Trophoblast cell (in vitro differentiated cells and primary cell): Measurements from ENCODE around the gene TAS1R1.
"Not testable (repeated sequence)": the region's sequence is repeated elsewhere in the genome, so short reads cannot be mapped to it uniquely, and the experiment has no call there.

Source experiments
- DNase-seq, 2 donors: peaks; one replicate each; pipeline ENCODE4 v3.0.0-alpha.2; 2016
- H2AFZ ChIP-seq: 2 replicates; pipeline ENCODE4 v1.6.1; 2013; ENCODE audit warnings: low read length, moderate library complexity, mild to moderate bottlenecking; ENCODE audit not compliant: insufficient read depth, poor library complexity
- H2AK5ac ChIP-seq: 2 replicates; pipeline ENCODE4 v1.6.1; 2013; ENCODE audit warnings: mild to moderate bottlenecking, low read length
- H2BK120ac ChIP-seq: 2 replicates; pipeline ENCODE4 v1.6.1; 2013; ENCODE audit warnings: low read length, mild to moderate bottlenecking, moderate library complexity; ENCODE audit not compliant: insufficient read depth, poor library complexity
- H2BK12ac ChIP-seq: 2 replicates; pipeline ENCODE4 v1.6.1; 2013; ENCODE audit warnings: mild to moderate bottlenecking, low read length, moderate library complexity
- H2BK5ac ChIP-seq: 2 replicates; pipeline ENCODE4 v1.6.1; 2013; ENCODE audit warnings: low read length, low read depth, moderate library complexity, mild to moderate bottlenecking; ENCODE audit not compliant: poor library complexity
- H3K14ac ChIP-seq: 2 replicates; pipeline ENCODE4 v1.6.1; 2013; ENCODE audit warnings: mild to moderate bottlenecking, low read length
- H3K18ac ChIP-seq: 2 replicates; pipeline ENCODE4 v1.6.1; 2013; ENCODE audit warnings: mild to moderate bottlenecking, low read length
- H3K23ac ChIP-seq: 2 replicates; pipeline ENCODE4 v1.6.1; 2013; ENCODE audit warnings: low read length
- H3K27ac ChIP-seq: 2 replicates; pipeline ENCODE4 v1.5.1; 2013; ENCODE audit warnings: low read depth, mild to moderate bottlenecking, inconsistent platforms, low read length, moderate library complexity
- H3K27me3 ChIP-seq: 2 replicates; pipeline ENCODE4 v1.6.1; 2013; ENCODE audit warnings: inconsistent platforms, mild to moderate bottlenecking, low read length, moderate library complexity; ENCODE audit not compliant: insufficient read depth
- H3K36me3 ChIP-seq, 2 experiments: 1 replicate in 1 of 2; 2 replicates in 1 of 2; pipeline ENCODE4 v1.6.1; 2013; ENCODE audit warnings: low read length in 2 of 2, mild to moderate bottlenecking in 2 of 2, moderate library complexity in 1 of 2; ENCODE audit not compliant: insufficient read depth in 2 of 2, control insufficient read depth in 1 of 2
- H3K4ac ChIP-seq: 2 replicates; pipeline ENCODE4 v1.6.1; 2013; ENCODE audit warnings: low read depth, mild to moderate bottlenecking, low read length, moderate library complexity
- H3K4me1 ChIP-seq, 2 experiments: 1 replicate in 1 of 2; 2 replicates in 1 of 2; pipeline ENCODE4 v1.6.1; 2013; ENCODE audit warnings: low read length in 2 of 2, mild to moderate bottlenecking in 2 of 2, moderate library complexity in 1 of 2; ENCODE audit not compliant: insufficient read depth in 2 of 2, control insufficient read depth in 1 of 2
- H3K4me2 ChIP-seq: 2 replicates; pipeline ENCODE4 v1.6.1; 2013; ENCODE audit warnings: inconsistent platforms, mild to moderate bottlenecking, low read length, moderate library complexity
- H3K4me3 ChIP-seq: 2 replicates; pipeline ENCODE4 v1.5.1; 2013; ENCODE audit warnings: mild to moderate bottlenecking, low read depth, low read length, inconsistent platforms
- H3K79me1 ChIP-seq: one replicate; pipeline ENCODE4 v1.6.1; 2013; ENCODE audit warnings: low read length
- H3K79me2 ChIP-seq: 2 replicates; pipeline ENCODE4 v1.6.1; 2013; ENCODE audit warnings: low read length, mild to moderate bottlenecking; ENCODE audit not compliant: control insufficient read depth, insufficient read depth, poor library complexity
- H3K9ac ChIP-seq: 2 replicates; pipeline ENCODE4 v1.6.1; 2013; ENCODE audit warnings: mild to moderate bottlenecking, low read length
- H3K9me3 ChIP-seq: 2 replicates; pipeline ENCODE4 v1.6.1; 2013; ENCODE audit warnings: low read depth, mild to moderate bottlenecking, control low read depth, inconsistent platforms, low read length; ENCODE audit not compliant: insufficient read depth
- H4K12ac ChIP-seq: 2 replicates; pipeline ENCODE4 v1.6.1; 2013; ENCODE audit warnings: low read depth, mild to moderate bottlenecking, low read length, moderate library complexity
- H4K8ac ChIP-seq: 2 replicates; pipeline ENCODE4 v1.6.1; 2013; ENCODE audit warnings: low read depth, mild to moderate bottlenecking, low read length, moderate library complexity
- H4K91ac ChIP-seq: one replicate; pipeline ENCODE4 v1.6.1; 2013; ENCODE audit warnings: low read depth, mild to moderate bottlenecking, low read length, moderate library complexity
- WGBS: extraction: QIAGEN DNeasy Blood & Tissue Kit; methylation state at CpG from one replicate; pipeline ENCODE4 v1.1.7; 2013; ENCODE audit warnings: missing lambda C conversion rate; ENCODE audit not compliant: insufficient read length, insufficient coverage; ENCODE audit errors: extremely low coverage; 5-methylcytosine and 5-hydroxymethylcytosine counted together

The TAS1R1 gene

GRCh38 chr1:6547301-6547700 lies 7.8 kb upstream of the TAS1R1 start:
- WGBS = no CpG with 5 or more reads among the region's 4 CpGs
- no peaks in the 10 kb centered on the region for H3K4me1 ChIP-seq
- no peak overlapping the region for H4K91ac ChIP-seq
- H3K18ac ChIP-seq = no peak overlapping the region
- H2BK5ac ChIP-seq = no peak overlapping the region
- no peak overlapping the region for H2AK5ac ChIP-seq
- H4K8ac ChIP-seq = no peak overlapping the region
- no peak overlapping the region for H2BK120ac ChIP-seq
- H3K79me2 ChIP-seq = no peaks in the 10 kb centered on the region
- H3K27ac ChIP-seq = no peak overlapping the region
- no peak overlapping the region for H3K23ac ChIP-seq
- peaks cover 38 to 66% of the 10 kb centered on the region in 2 experiments for H3K36me3 ChIP-seq
- H3K27me3 ChIP-seq = no peaks in the 10 kb centered on the region
- no peak overlapping the region for H3K4me3 ChIP-seq
- H3K4ac ChIP-seq = no peak overlapping the region
- no peaks in the 10 kb centered on the region for H3K79me1 ChIP-seq
- no peak overlapping the region for H2AFZ ChIP-seq
- no peak overlapping the region for H4K12ac ChIP-seq
- no peak overlapping the region for H3K9ac ChIP-seq
- no peak overlapping the region for H2BK12ac ChIP-seq
- H3K9me3 ChIP-seq = peaks cover 1% of the 10 kb centered on the region
- DNase-seq = no peak
- H3K4me2 ChIP-seq = no peak overlapping the region
- H3K14ac ChIP-seq = no peak overlapping the region

GRCh38 chr1:6554031-6554906 lies 838 bp upstream of the TAS1R1 start, which contains the start of gene NOL9:
Gene NOL9 (minus strand): TSS chr1:6554513. CDS start chr1:6554502, 11 bp downstream.
- peaks cover 8% of the 10 kb centered on the region for H3K79me2 ChIP-seq
- H2AFZ ChIP-seq = peak within 1 kb of the TSS; percentile 86
- H4K91ac ChIP-seq = peak within 1 kb of the TSS; percentile 71
- H2AK5ac ChIP-seq = no peak within 1 kb of the TSS
- peak within 1 kb of the TSS; percentile 64 for H3K4ac ChIP-seq
- H3K18ac ChIP-seq = peak within 1 kb of the TSS; percentile 87
- peak within 1 kb of the TSS; percentile 96 for H3K4me2 ChIP-seq
- peak within 1 kb of the TSS; percentile 100 for H3K9ac ChIP-seq
- peaks cover 4 to 12% of the 10 kb centered on the region in 2 experiments for H3K36me3 ChIP-seq
- H4K8ac ChIP-seq = peak within 1 kb of the TSS; percentile 97
- peak within 1 kb of the TSS; percentile 82 for H4K12ac ChIP-seq
- no CpG with 5 or more reads among the region's 87 CpGs for WGBS
- H3K9me3 ChIP-seq = peaks cover 2% of the 10 kb centered on the region
- H3K4me1 ChIP-seq = peaks cover 3% of the 10 kb centered on the region in 2 experiments
- H3K14ac ChIP-seq = peak within 1 kb of the TSS; percentile 71
- H3K27ac ChIP-seq = no peak within 1 kb of the TSS
- peak within 1 kb of the TSS; percentile 82 for H2BK5ac ChIP-seq
- no peak within 1 kb of the TSS for H2BK12ac ChIP-seq
- DNase-seq = peak; percentile 92 to 96
- H3K4me3 ChIP-seq = peak within 1 kb of the TSS; percentile 98
- no peak within 1 kb of the TSS for H3K23ac ChIP-seq
- H2BK120ac ChIP-seq = no peak within 1 kb of the TSS
- peaks cover 2% of the 10 kb centered on the region for H3K79me1 ChIP-seq
- H3K27me3 ChIP-seq = no peaks in the 10 kb centered on the region

- H2BK120ac ChIP-seq = no peak overlapping the region
- no peak overlapping the region for H3K4me3 ChIP-seq
- H4K12ac ChIP-seq = no peak overlapping the region
- H4K91ac ChIP-seq = no peak overlapping the region
- no peak overlapping the region for H3K18ac ChIP-seq
- no peak overlapping the region for H3K27ac ChIP-seq
- no peak overlapping the region for H3K4me2 ChIP-seq
- no peak overlapping the region for H3K9ac ChIP-seq
- no peaks in the 10 kb centered on the region for H3K27me3 ChIP-seq
- H4K8ac ChIP-seq = no peak overlapping the region
- WGBS = no CpG with 5 or more reads among the region's 1 CpG
- no peak overlapping the region for H2BK5ac ChIP-seq
- H2AFZ ChIP-seq = no peak overlapping the region
- no peak overlapping the region for H2AK5ac ChIP-seq
- no peaks in the 10 kb centered on the region for H3K36me3 ChIP-seq
- H3K4me1 ChIP-seq = peaks cover 3% of the 10 kb centered on the region in 2 experiments
- H3K79me1 ChIP-seq = peaks cover 2% of the 10 kb centered on the region
- H3K23ac ChIP-seq = no peak overlapping the region
- H3K79me2 ChIP-seq = peaks cover 8% of the 10 kb centered on the region
- H3K4ac ChIP-seq = no peak overlapping the region
- peaks cover 4% of the 10 kb centered on the region for H3K9me3 ChIP-seq
- H2BK12ac ChIP-seq = no peak overlapping the region
- no peak overlapping the region for H3K14ac ChIP-seq
- no peak for DNase-seq
These were observed 2.5 kb downstream of the TAS1R1 start for GRCh38 chr1:6557597-6557996.

GRCh38 chr1:6559161-6559560 lies 4.1 kb downstream of the TAS1R1 start:
- H3K36me3 ChIP-seq, H3K9ac ChIP-seq, H2BK120ac ChIP-seq, H4K91ac ChIP-seq, H4K8ac ChIP-seq, H4K12ac ChIP-seq, DNase-seq, H3K79me1 ChIP-seq, H3K9me3 ChIP-seq, H3K18ac ChIP-seq, H2AFZ ChIP-seq, H2BK12ac ChIP-seq, H3K4me2 ChIP-seq, H3K4ac ChIP-seq, H3K4me1 ChIP-seq, H2AK5ac ChIP-seq, H3K27me3 ChIP-seq, H2BK5ac ChIP-seq, H3K23ac ChIP-seq, H3K79me2 ChIP-seq, H3K4me3 ChIP-seq, H3K14ac ChIP-seq, H3K27ac ChIP-seq: not testable (repeated sequence)
- WGBS = no CpG with 5 or more reads among the region's 11 CpGs
